Measurements from ENCODE around the gene GNAI3.

- TF ChIP-seq, protein P1, sequence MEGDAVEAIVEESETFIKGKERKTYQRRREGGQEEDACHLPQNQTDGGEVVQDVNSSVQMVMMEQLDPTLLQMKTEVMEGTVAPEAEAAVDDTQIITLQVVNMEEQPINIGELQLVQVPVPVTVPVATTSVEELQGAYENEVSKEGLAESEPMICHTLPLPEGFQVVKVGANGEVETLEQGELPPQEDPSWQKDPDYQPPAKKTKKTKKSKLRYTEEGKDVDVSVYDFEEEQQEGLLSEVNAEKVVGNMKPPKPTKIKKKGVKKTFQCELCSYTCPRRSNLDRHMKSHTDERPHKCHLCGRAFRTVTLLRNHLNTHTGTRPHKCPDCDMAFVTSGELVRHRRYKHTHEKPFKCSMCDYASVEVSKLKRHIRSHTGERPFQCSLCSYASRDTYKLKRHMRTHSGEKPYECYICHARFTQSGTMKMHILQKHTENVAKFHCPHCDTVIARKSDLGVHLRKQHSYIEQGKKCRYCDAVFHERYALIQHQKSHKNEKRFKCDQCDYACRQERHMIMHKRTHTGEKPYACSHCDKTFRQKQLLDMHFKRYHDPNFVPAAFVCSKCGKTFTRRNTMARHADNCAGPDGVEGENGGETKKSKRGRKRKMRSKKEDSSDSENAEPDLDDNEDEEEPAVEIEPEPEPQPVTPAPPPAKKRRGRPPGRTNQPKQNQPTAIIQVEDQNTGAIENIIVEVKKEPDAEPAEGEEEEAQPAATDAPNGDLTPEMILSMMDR (IDR thresholded peaks at IDR 0.05; ENCODE audit: borderline replicate concordance, extremely low read depth, low read length, poor library complexity, severe bottlenecking), result no peak
- no peak for TF ChIP-seq EZH2 (IDR thresholded peaks at IDR 0.05; ENCODE audit: borderline replicate concordance, low read depth, low read length, severe bottlenecking)
These were observed 5.8 kb upstream of the GNAI3 start for GRCh38 chr1:109542657-109543056.

All from DND-41 (cell line).